T-helper 2 cell treated with Interferon-gamma antibody and Interleukin-4, amounts not matched to agents 5 μg/mL and 100 μg/mL, for 36 hours (primary cell): ENCODE results near the gene C11orf21.
A peak's percentile ranks its signal among the peaks of the same experiment; 100 is the strongest.

Source experiments
- DNase-seq: peaks from one replicate; pipeline ENCODE4 v3.0.0; 2021; ENCODE audit warnings: low spot score
- H3K27ac Mint-ChIP-seq: one replicate; pipeline ENCODE4 v1.8.0; 2021; ENCODE audit warnings: mild to moderate bottlenecking, mixed read lengths
- H3K27me3 Mint-ChIP-seq: one replicate; pipeline ENCODE4 v1.8.0; 2021; ENCODE audit warnings: low read depth, mixed read lengths
- H3K36me3 Mint-ChIP-seq: one replicate; pipeline ENCODE4 v1.8.0; 2021; ENCODE audit warnings: low read depth, mixed read lengths
- H3K4me1 Mint-ChIP-seq: one replicate; pipeline ENCODE4 v1.8.0; 2021; ENCODE audit warnings: low read depth, mixed read lengths
- H3K4me3 Mint-ChIP-seq: one replicate; pipeline ENCODE4 v1.8.0; 2022; ENCODE audit warnings: mild to moderate bottlenecking, moderate library complexity, mixed read lengths
- H3K9me3 Mint-ChIP-seq: one replicate; pipeline ENCODE4 v1.8.0; 2021; ENCODE audit warnings: mixed read lengths

Gene C11orf21

GRCh38 chr11:2270322-2271076 is 31.2 kb downstream of the C11orf21 start, which contains the start of gene ASCL2:
Gene ASCL2 (minus strand): TSS chr11:2270588. CDS start chr11:2270332, 256 bp downstream.
- peak within 1 kb of the TSS; percentile 43 for H3K4me3 Mint-ChIP-seq
- no peaks in the 10 kb centered on the region for H3K9me3 Mint-ChIP-seq
- DNase-seq = no peak
- peaks cover 14% of the 10 kb centered on the region for H3K4me1 Mint-ChIP-seq
- no peaks in the 10 kb centered on the region for H3K36me3 Mint-ChIP-seq
- H3K27me3 Mint-ChIP-seq = peaks cover 40% of the 10 kb centered on the region
- no peak within 1 kb of the TSS for H3K27ac Mint-ChIP-seq

- Mint-ChIP-seq H3K9me3 (no peaks in the 10 kb centered on the region), H3K27ac (no peak overlapping the region), H3K27me3 (peaks cover 40% of the 10 kb centered on the region), H3K36me3 (no peaks in the 10 kb centered on the region), H3K4me3 (peak overlapping the region; percentile 43), H3K4me1 (peaks cover 17% of the 10 kb centered on the region)
- peak; percentile 32 for DNase-seq
Measured at GRCh38 chr11:2269601-2270321, 32.0 kb downstream of the C11orf21 start.

GRCh38 chr11:2268729-2269600 is 32.8 kb downstream of the C11orf21 start:
- peak overlapping the region; percentile 43 for H3K4me3 Mint-ChIP-seq
- no peaks in the 10 kb centered on the region for H3K36me3 Mint-ChIP-seq
- no peak overlapping the region for H3K27ac Mint-ChIP-seq
- peak; percentile 85 for DNase-seq
- peaks cover 17% of the 10 kb centered on the region for H3K4me1 Mint-ChIP-seq
- no peaks in the 10 kb centered on the region for H3K9me3 Mint-ChIP-seq
- peaks cover 36% of the 10 kb centered on the region for H3K27me3 Mint-ChIP-seq

- H3K27ac Mint-ChIP-seq = peak overlapping the region; percentile 2
- no peaks in the 10 kb centered on the region for H3K9me3 Mint-ChIP-seq
- H3K4me3 Mint-ChIP-seq = peak overlapping the region; percentile 24
- peaks cover 32% of the 10 kb centered on the region for H3K27me3 Mint-ChIP-seq
- no peaks in the 10 kb centered on the region for H3K36me3 Mint-ChIP-seq
- DNase-seq = peak; percentile 3
- H3K4me1 Mint-ChIP-seq = peaks cover 17% of the 10 kb centered on the region
Measured at GRCh38 chr11:2267851-2268728, 33.6 kb downstream of the C11orf21 start.

GRCh38 chr11:2267306-2267850 is 34.3 kb downstream of the C11orf21 start:
- Mint-ChIP-seq H3K27ac (no peak overlapping the region), H3K27me3 (peaks cover 25% of the 10 kb centered on the region), H3K4me1 (peaks cover 17% of the 10 kb centered on the region), H3K36me3 (no peaks in the 10 kb centered on the region), H3K4me3 (no peak overlapping the region), H3K9me3 (no peaks in the 10 kb centered on the region)
- peak; percentile 2 for DNase-seq

GRCh38 chr11:2266586-2267305 is 35.0 kb downstream of the C11orf21 start:
- peaks cover 17% of the 10 kb centered on the region for H3K4me1 Mint-ChIP-seq
- peak; percentile 2 for DNase-seq
- H3K36me3 Mint-ChIP-seq = no peaks in the 10 kb centered on the region
- H3K27ac Mint-ChIP-seq = no peak overlapping the region
- peaks cover 20% of the 10 kb centered on the region for H3K27me3 Mint-ChIP-seq
- H3K9me3 Mint-ChIP-seq = no peaks in the 10 kb centered on the region
- no peak overlapping the region for H3K4me3 Mint-ChIP-seq

GRCh38 chr11:2265854-2266585 is 35.7 kb downstream of the C11orf21 start:
- Mint-ChIP-seq H3K4me1 (peaks cover 17% of the 10 kb centered on the region), H3K27me3 (peaks cover 16% of the 10 kb centered on the region), H3K27ac (peak overlapping the region; percentile 49), H3K9me3 (no peaks in the 10 kb centered on the region), H3K36me3 (no peaks in the 10 kb centered on the region), H3K4me3 (peak overlapping the region; percentile 54)
- peak; percentile 3 for DNase-seq

GRCh38 chr11:2265396-2265795 is 36.3 kb downstream of the C11orf21 start:
- Mint-ChIP-seq H3K9me3 (no peaks in the 10 kb centered on the region), H3K36me3 (no peaks in the 10 kb centered on the region), H3K4me3 (peak overlapping the region; percentile 54), H3K27me3 (peaks cover 13% of the 10 kb centered on the region), H3K27ac (peak overlapping the region; percentile 49), H3K4me1 (peaks cover 17% of the 10 kb centered on the region)
- peak; percentile 37 for DNase-seq

- DNase-seq = no peak
- H3K4me1 Mint-ChIP-seq = peaks cover 17% of the 10 kb centered on the region
- H3K27ac Mint-ChIP-seq = no peak overlapping the region
- H3K4me3 Mint-ChIP-seq = no peak overlapping the region
- H3K9me3 Mint-ChIP-seq = no peaks in the 10 kb centered on the region
- H3K36me3 Mint-ChIP-seq = no peaks in the 10 kb centered on the region
- peaks cover 12% of the 10 kb centered on the region for H3K27me3 Mint-ChIP-seq
Measured at GRCh38 chr11:2264366-2265053, 37.2 kb downstream of the C11orf21 start.

GRCh38 chr11:2263724-2264360 is 37.9 kb downstream of the C11orf21 start:
- Mint-ChIP-seq H3K27ac (no peak overlapping the region), H3K4me3 (no peak overlapping the region), H3K36me3 (no peaks in the 10 kb centered on the region), H3K4me1 (peaks cover 17% of the 10 kb centered on the region), H3K9me3 (no peaks in the 10 kb centered on the region), H3K27me3 (peaks cover 12% of the 10 kb centered on the region)
- DNase-seq = no peak

- no peak for DNase-seq
- Mint-ChIP-seq H3K36me3 (no peaks in the 10 kb centered on the region), H3K9me3 (no peaks in the 10 kb centered on the region), H3K4me1 (peaks cover 14% of the 10 kb centered on the region), H3K27me3 (peaks cover 6% of the 10 kb centered on the region), H3K27ac (no peak overlapping the region), H3K4me3 (no peak overlapping the region)
Measured at GRCh38 chr11:2263071-2263565, 38.6 kb downstream of the C11orf21 start.
